Measurements from ENCODE around the gene MAU2.

The MAU2 gene

DNA sequence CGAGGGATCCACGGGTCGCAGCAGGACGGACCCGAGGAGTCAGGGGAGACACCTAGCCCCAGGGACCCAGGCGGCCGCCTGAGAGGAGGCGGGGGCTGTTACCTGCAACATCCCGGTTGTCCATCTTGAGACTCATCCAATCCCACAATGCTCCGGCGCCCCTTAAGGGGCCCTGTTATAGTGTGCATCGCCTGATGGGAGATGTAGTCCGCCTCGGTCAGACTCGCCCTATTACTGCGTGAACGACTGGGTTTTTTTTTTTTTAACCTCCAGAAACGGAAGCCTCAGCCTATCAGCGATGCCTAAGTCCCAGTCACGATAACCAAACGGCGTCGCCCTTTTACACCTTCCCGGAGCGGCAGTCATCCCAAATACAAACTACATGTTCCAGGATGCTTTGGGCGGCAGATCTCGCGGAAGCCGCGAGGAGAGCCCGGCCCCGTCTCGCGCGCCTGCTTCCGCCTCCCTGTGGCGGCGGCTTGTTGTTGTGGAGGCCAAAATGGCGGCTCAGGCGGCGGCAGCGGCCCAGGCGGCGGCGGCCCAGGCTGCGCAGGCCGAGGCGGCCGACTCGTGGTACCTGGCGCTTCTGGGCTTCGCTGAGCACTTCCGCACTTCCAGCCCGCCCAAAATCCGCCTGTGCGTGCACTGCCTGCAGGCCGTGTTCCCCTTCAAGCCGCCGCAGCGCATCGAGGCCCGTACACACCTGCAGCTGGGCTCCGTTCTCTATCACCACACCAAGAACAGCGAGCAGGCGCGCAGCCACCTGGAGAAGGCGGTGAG lies at the start of gene MAU2, which contains the start of gene SUGP1:
Gene MAU2 (plus strand): TSS at position 469 of the 780 bp plus-strand sequence. CDS start 31 bp downstream, at position 500.
Gene SUGP1 (minus strand): TSS at position 149 of the 780 bp plus-strand sequence. CDS start 13 bp downstream, at position 136.
- DNase-seq (ENCODE audit: low read depth): peak; percentile 57

GRCh38 chr19:19271828-19272599 lies 48.6 kb upstream of the MAU2 start:
- no peak for DNase-seq (ENCODE audit: low read depth)

- no peak for DNase-seq (ENCODE audit: low read depth)
Measured at GRCh38 chr19:19274146-19274545, 46.5 kb upstream of the MAU2 start.

GRCh38 chr19:19274716-19275565 lies 45.7 kb upstream of the MAU2 start:
- DNase-seq (ENCODE audit: low read depth): no peak

- DNase-seq (ENCODE audit: low read depth): no peak
Measured at GRCh38 chr19:19276386-19276785, 44.2 kb upstream of the MAU2 start.

- no peak for DNase-seq (ENCODE audit: low read depth)
Measured at GRCh38 chr19:19276851-19277250, 43.8 kb upstream of the MAU2 start.

- DNase-seq (ENCODE audit: low read depth): no peak
Measured at GRCh38 chr19:19278315-19278714, 42.3 kb upstream of the MAU2 start.

DNA sequence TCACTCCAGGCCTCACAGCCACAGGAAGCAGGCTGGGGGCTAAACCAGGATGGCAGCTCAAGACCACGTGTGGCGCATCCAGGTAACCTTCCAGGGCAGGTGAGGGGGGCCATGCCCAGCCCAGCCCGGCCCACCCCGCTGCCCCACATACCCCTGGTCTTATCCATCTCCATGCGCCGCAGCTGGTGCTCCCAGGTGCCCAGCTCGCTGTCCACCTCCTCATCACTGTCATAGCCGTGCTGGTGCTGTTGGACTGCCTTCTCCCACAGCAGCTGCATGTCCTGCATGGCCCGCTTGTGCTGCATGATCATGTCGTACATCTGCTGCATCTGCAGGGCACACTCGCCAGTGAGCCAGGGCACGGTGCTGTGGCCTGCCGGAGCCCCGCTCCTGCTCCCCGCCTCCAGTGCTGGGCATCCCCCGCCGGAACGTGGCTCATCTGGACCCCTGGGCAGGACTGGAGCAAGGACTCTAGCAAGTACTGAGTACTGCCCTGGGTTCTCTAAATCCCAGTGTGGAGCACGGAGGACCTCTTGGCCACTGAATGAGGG lies 41.5 kb upstream of the MAU2 start:
- no peak for DNase-seq (ENCODE audit: low read depth)

DNA sequence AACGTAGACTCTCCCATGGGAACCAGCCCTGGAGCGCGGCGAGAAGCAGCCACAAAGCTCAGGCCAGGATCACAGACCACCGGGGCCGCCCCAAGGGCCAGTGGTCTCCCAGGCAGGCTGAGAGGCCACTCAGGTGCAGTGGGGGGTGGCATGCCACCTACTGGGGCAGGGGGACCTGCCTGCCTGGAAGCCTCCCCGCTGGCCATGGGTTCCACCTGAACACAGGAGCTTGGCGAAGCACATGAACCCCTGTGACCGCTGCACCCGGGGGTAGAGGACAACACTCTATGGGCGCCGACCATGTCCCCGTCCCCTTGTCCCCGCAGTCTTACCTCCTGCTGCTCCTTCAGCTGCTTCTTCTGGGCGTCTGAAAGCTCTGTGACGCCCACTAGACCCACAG lies 40.8 kb upstream of the MAU2 start:
- no peak for DNase-seq (ENCODE audit: low read depth)

DNA sequence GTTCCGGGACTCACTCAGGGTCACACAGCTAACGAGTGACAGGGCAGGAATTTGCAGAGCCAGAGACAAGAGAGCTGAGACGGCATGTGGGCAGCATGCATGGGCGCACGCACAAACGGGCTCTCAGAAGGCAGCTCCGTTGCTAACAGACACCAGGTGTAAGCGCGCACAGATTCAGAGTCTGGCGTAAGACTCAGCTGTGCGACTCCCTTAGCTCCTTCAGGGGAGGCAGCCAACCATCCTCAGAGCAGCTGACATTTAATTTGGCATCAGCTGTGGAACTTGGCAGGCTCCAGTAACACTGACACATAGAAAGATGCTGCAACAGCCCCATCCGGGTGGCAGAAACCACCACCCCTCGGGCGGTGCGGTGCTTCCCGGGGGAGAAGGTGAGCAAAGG lies 40.1 kb upstream of the MAU2 start:
- peak; percentile 27 for DNase-seq (ENCODE audit: low read depth)

DNA sequence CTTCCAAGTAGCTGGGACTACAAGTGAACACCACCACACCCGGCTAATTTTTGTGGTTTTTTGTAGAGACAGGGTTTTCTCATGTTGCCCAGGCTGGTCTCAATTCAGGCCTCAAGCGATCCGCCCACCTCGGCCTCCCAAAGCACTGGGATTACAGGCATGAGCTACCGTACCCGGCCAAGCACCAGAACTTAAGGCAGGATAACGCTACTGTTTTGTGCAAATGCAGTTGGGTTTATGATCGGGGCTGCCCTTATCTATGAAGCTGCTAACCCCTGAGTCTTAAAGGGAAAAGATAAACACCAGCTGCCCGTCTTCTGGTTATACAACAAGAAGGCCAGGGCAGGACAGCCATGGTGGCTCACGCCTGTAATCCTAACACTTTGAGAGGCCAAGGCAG lies 34.9 kb upstream of the MAU2 start:
- DNase-seq (ENCODE audit: low read depth): no peak

DNA sequence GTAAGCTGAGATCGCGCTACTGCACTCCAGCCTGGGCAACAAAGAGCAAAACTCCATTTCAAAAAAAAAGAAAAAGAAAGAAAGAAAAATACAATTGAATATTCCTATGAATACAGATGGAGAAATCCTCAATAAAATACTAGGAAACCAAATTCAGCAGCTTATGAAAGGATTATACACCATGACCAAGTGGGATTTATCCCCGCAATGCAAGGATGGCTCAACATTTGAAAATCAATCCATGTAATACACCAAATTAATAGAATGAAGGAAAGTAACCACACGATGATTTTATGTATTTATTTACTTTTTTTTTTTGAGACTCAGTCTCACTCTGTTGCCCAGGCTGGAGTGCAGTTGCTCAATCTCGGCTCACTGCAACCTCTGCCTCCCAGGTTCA lies 28.0 kb upstream of the MAU2 start:
- no peak for DNase-seq (ENCODE audit: low read depth)

DNA sequence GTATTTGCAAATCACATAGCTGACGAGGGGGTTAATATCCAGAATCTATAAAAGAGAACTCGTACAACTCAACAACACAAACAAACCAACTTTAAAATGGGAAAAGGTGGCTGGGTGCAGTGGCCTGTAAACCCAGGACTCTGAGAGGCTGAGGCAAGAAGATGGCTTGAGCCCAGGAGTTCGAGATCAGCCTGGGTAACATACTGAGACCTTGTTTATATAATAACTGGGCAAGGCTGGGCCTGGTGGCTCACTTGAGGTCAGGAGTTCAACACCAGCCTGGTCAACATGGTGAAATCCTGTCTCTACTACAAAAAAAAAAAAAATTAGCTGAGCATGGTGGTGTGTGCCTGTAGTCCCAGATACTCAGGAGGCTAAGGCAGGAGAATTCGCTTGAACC lies 25.7 kb upstream of the MAU2 start:
- no peak for DNase-seq (ENCODE audit: low read depth)

GRCh38 chr19:19296953-19297689 lies 23.5 kb upstream of the MAU2 start:
- no peak for DNase-seq (ENCODE audit: low read depth)

DNA sequence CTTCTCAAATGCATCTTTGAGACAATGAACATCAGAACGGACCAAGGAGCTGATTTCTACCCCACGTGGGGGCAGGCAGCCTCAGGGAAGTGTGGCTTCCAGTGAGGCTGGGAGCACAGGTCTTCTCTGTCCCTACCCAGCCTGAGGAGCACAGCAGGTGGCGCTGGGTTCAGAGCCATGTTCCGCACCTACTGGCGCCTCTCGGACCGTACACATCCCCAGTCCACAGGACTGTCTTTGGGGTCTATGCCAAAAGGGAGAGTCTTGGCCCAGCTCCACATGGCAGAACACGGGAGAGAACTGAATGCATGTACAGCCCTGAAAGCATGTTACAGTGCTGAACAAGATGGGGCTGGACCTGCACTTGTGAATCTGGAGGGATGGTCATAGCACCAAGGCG lies 22.9 kb upstream of the MAU2 start:
- no peak for DNase-seq (ENCODE audit: low read depth)

GRCh38 chr19:19300613-19301012 lies 20.0 kb upstream of the MAU2 start:
- DNase-seq (ENCODE audit: low read depth): no peak

- no peak for DNase-seq (ENCODE audit: low read depth)
Measured at GRCh38 chr19:19303411-19303810, 17.2 kb upstream of the MAU2 start.

- no peak for DNase-seq (ENCODE audit: low read depth)
Measured at GRCh38 chr19:19304186-19304965, 16.3 kb upstream of the MAU2 start.

GRCh38 chr19:19305066-19305465 lies 15.6 kb upstream of the MAU2 start:
- no peak for DNase-seq (ENCODE audit: low read depth)

DNA sequence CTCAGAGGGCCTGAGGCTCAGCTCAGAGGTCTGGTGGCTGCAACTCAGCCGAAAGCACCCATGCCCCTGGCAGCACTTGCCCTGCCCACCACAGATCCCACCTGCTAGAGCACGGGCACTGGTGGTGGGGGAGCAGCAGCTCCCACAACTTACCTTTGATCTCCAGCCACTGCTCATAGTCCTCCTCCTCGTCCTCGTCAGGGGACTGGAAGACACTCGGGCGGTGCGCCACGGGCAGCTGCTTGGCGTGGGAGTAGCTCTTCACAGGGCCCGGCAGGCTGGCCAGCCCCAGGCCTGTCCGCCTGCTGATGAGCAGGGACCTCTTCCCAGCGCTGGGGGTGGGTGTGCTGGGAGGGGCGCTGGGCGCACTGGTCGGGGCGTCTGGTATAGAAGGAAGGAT lies 14.9 kb upstream of the MAU2 start:
- no peak for DNase-seq (ENCODE audit: low read depth)

DNA sequence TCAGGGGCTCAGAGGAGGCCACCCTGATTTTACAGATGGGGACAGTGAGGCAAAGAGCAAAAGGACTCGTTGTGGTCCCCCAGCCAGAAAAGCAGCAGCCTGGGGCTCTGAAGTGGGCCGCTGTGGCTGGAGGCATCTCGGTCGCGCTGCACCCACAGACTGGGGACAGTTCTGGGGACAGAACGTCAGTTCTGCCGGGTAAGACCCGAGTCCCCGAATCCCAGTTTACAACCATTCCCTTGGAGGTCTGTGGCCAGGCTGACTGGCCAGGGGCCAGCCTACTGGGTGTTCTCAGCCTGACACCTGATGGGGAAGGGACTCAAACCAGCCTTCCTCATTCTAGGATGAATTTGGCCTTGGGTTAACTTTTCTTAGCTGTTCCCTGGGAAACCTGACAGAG lies 14.4 kb upstream of the MAU2 start:
- DNase-seq (ENCODE audit: low read depth): no peak
